IPS DF 4.7 (cell line): ENCODE data around the gene PRRT3.
"Not testable (repeated sequence)": the region's sequence is repeated elsewhere in the genome, so short reads cannot be mapped to it uniquely, and the experiment has no call there.

ENCODE experiments used
- DNase-seq: peaks from one replicate; pipeline ENCODE4 v3.0.0-alpha.2; 2013; ENCODE audit warnings: low spot score; ENCODE audit errors: extremely low read depth

Gene PRRT3

DNA sequence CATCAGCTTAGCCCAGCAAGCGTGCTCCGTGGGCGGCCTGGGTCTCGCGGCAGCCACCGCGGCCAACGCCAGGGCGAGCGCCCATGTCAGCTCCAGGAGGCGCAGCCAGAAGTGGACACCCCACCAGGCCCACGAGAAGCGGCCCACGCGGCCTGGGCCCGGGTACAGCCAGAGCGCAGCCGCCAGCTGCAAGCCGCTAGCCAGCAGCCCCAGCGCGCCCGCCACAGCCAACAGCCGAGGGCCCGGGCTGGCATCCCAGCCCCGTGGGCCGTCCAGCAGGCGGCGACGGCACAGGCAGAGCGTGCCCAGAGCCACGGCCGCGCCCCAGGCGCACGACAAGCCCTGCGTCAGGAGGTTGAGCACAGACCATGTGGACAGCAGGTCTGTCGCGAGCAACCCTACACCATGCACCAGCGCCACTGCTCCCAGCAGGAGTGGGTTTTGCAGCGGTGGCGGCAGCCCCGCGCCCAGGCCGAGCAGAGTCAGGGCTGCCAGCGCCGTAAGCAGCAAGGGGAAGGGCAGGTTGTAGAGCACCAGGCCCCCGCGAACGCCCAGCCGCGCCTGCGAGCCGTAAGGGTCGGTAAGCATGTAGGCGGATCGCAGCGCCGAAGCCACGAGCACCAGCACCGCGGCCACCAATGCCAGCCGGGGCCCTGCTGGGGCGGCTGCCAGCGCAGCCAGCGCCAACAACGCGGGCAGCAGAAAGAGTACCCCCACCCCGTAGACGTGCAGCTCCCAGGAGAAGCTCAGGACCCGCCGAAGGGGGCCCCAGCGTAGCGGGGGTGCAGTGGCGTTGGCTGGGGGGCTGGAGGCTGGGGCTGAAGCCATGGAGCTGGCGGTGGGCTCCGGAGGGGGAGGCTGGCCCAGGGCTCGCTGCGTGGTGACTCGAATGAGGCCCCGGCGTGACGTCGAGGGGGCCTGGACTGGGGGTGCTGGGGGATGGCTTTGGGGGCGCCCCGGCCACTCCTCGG is 4.9 kb downstream of the PRRT3 start:
- no peak for DNase-seq

- DNase-seq = no peak
Measured at GRCh38 chr3:9946112-9947024, 5.8 kb downstream of the PRRT3 start.

GRCh38 chr3:9945358-9945757 is 6.8 kb downstream of the PRRT3 start:
- no peak for DNase-seq

DNA sequence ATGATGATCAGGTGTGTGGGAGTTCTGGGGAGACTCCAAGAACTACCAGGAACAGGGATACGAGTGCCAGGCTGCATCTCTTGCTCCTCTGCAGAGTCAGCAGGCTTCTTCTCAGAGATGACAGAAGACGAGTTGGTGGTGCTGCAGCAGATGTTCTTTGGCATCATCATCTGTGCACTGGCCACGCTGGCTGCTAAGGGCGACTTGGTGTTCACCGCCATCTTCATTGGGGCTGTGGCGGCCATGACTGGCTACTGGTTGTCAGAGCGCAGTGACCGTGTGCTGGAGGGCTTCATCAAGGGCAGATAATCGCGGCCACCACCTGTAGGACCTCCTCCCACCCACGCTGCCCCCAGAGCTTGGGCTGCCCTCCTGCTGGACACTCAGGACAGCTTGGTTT is 7.9 kb downstream of the PRRT3 start:
- no peak for DNase-seq

- no peak for DNase-seq
Measured at GRCh38 chr3:9942934-9943690, 9.1 kb downstream of the PRRT3 start.

GRCh38 chr3:9942164-9942563 is 10.0 kb downstream of the PRRT3 start:
- no peak for DNase-seq

GRCh38 chr3:9940746-9941145 is 11.5 kb downstream of the PRRT3 start:
- no peak for DNase-seq

DNA sequence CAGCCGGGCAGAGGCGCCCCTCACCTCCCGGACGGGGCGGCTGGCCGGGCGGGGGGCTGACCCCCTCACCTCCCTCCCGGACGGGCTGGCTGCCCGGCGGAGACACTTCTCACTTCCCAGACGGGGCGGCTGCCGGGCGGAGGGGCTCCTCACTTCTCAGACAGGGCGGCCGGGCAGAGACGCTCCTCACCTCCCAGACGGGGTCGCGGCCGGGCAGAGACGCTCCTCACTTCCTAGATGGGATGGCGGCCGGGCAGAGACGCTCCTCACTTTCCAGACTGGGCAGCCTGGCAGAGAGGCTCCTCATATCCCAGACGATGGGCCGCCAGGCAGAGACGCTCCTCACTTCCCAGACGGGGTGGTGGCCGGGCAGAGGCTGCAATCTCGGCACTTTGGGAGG is 12.3 kb downstream of the PRRT3 start:
- not testable (repeated sequence) for DNase-seq

- no peak for DNase-seq
Measured at GRCh38 chr3:9938966-9939365, 13.2 kb downstream of the PRRT3 start.

GRCh38 chr3:9937486-9938238 is 14.5 kb downstream of the PRRT3 start:
- no peak for DNase-seq

DNA sequence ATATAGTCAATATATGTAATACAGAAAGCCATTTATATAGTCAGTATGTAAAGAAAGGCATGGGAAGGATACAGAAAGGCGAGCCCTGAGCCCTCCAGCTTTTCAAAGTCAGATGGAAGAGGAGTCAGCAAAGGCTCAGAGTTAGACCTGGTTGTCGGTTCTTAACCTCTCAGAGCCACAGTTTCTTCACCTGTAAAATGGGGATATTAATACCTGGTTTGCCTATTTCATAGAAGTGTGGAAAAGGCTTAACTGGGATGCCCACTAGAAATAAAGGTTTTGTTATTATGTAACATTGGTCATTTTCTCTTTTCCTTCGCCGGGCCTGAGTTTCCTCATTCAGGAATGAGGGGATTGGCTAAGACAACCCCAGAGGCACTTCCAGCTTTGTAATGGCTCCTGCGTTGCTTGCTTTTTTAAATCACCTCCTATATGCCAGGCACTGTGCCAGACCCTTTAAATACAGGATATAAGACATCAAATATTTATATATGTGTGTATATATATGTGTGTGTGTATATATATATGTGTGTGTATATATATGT is 16.2 kb downstream of the PRRT3 start:
- no peak for DNase-seq

DNA sequence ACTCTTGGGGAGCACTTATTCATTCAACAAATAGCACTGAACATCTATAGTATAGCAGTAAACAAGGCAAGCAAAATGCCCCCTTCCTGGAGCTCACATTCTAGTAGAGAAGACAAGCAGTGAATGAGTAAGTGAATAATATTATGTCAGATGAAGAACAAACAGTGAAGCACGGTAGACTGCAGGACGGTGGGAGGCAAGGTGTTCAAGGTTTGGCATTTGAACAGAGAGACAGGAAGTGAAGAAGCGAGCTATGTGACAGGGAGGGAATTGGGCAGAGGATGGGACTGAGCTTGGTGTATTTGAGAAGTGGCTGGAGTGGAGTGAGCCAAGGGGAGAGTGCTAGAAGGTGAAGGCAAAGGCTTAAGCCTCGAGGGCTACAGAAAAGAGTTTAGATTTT is 17.2 kb downstream of the PRRT3 start:
- no peak for DNase-seq

- no peak for DNase-seq
Measured at GRCh38 chr3:9934235-9934621, 18.0 kb downstream of the PRRT3 start.

DNA sequence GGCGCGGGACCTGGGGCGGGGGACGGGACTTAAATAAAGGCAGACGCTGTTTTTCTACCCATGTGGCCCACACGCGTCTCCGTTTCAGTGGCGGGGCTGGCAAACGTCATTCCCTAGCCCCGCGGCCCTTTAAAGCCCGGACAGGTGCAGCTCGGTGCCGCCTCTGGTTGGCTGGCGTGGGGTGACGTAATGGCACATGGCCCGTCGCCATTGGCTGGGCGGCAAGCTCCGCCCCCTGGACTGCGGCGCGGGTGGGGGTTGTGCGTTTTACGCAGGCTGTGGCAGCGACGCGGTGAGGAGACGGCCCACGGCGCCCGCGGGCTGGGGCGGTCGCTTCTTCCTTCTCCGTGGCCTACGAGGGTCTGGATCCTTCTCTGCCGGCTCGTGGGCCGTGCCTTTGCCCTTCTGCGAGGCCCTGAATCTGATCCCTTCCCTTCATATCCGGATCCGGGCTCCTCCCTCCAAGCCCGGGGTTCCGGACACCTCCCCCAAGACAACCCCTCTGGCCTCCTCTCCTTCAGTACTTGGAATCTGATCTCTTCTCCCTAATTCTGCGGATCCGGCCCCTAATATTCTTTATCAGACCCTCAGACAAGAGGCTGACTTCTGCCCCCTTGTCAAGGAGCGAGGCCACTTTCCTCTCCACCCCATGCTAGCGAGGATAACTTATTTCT is 18.5 kb downstream of the PRRT3 start, which contains the start of gene CRELD1:
Gene CRELD1, plus strand, starts transcription at position 274 of the 674 bp plus-strand sequence. CDS start 605 bp downstream, outside the sequence.
- no peak for DNase-seq

GRCh38 chr3:9932843-9933560 is 19.2 kb downstream of the PRRT3 start:
- no peak for DNase-seq

- no peak for DNase-seq
Measured at GRCh38 chr3:9932535-9932842, 19.7 kb downstream of the PRRT3 start.

DNA sequence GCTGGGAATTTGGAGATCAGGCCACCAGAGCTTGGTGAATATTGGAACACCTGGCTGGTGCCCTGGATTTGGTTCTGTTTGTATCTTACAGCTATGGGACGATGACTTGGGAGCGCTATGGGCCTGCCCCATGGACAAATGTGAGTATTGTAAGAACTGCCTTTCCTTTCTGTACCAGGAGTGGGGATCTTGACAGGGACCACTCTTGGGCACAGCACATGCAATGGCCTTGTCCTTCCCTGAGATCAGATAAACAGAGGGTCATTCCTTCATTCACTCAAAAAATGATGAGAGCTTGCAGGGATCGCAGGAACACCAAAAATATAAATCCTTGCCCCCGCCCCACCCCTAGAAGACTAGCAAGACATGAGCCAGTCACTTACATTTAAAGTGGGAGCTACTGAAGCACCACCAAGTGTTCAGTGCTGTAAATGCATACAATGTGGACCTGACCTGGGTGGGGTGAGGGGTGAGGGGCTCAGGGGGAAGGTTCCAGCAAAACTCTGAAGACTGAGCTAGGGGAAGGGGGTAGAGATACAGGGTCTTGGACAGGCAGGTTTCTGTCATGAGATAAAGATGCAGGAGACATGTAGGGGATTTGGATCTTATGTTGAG is 21.3 kb downstream of the PRRT3 start:
- no peak for DNase-seq

DNA sequence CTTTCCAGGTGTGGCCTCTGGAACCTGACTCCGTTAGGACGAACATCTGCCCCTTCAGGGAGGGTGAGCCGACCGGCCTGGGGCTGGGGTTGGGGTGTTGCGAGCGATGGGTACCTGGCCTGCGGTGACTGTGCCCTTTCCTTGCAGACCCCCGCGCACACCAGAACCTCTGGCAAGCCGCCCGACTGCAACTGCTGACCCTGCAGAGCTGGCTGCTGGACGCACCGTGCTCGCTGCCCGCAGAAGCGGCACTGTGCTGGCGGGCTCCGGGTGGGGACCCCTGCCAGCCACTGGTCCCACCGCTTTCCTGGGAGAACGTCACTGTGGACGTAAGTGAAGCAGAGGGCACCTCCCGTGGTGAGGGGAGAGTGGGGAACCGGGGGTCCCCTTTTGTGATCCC is 24.1 kb downstream of the PRRT3 start:
- DNase-seq = no peak
